ENCODE results near the gene RBM4.

RBM4 gene

DNA sequence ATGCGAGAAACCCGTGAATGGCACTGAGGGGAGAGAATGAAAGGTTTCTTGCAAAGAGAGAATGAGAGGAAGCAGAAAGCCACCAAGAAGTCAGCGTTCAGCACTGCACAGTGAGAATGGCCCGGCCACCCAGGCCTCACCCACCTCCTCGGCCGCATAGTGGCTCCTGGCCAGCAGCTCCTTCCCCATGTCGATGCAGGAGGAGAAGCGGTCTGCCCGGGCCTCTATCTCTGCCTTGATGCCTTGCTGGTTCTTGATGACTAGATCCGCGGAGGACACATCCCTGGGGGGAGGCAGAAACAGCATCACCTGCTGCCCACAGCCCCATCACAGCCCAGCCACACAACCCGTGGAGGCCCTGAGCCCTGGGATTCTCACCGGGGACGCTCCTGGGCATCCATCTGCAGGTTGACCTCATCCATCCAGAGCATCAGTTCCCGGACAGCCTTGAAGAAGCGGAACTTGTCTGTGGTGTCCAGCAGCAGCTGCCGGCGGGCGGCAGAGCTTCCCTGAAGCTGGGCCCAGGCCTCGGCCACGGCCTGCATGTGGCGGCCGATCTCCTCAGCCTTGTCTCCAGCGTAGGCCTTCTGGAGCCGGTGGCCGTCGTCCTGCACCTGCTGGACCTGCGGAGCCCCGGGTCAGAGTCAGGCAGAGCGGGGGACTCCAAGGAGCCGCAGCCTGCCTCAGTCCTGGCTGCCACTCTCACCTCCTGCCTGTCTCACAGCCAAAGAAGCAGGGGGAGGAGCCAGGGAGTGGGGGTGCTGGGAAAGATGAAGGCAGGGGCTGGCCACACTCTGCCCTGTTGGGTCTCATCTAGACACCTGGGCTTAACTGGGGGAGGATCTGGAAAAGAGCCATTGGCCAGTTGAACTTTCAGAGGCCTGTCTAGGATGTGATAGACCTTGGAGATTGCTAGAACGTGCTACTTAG lies 51.4 kb downstream of the RBM4 start:
- DNase-seq (ENCODE audit: low read depth in 2 of 2) = no peak

DNA sequence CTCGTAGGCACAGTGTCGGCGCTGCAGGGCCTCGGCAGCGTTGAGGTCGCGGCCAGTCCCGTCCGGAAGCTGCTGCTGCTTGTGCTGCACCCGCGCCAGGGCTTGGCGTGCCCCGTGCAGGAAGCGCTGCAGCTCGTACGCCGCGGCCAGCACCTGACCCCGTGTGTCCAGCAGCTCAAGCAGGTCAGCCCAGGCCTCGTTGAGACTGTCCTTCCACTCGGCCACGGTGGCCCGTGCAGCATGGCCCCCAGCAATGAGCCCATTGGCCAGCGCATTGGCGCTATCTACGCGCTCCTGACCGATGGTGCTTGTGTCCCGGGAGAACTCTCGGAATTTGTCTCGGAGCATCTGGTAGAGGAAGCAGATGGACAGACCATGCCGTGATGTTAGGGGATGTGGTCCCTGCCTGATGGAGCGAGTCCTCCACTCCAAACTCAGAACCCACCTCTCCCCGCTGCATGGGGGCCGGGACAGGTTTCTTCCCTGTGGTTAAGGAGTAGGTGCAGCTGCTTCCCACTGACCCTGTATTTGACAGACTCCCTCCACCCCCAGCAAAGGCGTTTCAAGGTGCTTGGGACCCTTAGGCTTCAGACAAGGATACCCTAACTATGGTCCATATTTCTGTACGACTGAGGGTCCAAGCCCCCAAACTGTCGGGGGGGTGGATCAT lies 52.9 kb downstream of the RBM4 start:
- DNase-seq (ENCODE audit: low read depth in 2 of 2) = no peak

DNA sequence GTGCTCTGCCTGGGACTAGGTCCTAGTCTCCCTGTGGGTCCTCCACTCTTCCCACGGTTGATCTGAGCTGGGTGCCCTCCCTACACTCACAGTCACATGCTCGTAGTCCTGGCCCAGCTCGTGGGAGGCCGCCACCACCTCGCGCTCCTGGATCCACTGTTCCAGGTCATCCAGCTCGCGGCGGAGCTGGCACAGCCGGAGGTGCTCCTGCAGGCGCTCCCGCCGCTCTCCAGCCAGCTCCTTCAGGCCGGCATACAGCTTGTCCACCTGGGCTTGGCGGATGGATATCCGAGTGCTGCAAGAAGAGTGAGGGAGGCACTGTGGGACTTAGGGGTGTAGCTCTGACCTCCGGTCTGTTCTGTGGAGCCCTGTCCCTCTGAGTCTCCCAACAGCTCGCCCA lies 53.9 kb downstream of the RBM4 start:
- DNase-seq (ENCODE audit: low read depth in 2 of 2) = no peak

DNA sequence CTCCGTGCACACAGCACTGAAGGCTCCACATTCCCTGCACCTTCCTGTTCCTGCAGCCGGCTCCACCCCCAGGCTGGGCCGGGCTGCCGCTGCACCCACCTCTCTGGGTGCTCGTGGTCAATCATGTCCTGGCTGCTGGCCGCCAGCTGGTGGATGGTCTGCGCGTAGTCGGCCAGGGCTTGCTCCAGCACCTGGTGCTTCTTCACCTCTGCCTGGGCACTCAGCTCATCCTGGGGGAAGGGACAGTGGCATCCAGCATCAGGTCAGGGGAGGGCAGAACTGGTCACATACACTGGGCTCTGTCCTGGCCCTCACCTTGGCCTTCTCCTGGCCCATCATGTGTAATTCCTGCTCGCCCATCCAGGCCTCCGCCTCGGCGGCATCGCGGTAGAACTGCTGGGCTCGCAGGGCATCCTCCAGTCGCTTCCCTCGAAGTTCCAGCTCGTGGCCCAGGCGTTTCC lies 54.4 kb downstream of the RBM4 start:
- DNase-seq (ENCODE audit: low read depth in 2 of 2) = no peak

DNA sequence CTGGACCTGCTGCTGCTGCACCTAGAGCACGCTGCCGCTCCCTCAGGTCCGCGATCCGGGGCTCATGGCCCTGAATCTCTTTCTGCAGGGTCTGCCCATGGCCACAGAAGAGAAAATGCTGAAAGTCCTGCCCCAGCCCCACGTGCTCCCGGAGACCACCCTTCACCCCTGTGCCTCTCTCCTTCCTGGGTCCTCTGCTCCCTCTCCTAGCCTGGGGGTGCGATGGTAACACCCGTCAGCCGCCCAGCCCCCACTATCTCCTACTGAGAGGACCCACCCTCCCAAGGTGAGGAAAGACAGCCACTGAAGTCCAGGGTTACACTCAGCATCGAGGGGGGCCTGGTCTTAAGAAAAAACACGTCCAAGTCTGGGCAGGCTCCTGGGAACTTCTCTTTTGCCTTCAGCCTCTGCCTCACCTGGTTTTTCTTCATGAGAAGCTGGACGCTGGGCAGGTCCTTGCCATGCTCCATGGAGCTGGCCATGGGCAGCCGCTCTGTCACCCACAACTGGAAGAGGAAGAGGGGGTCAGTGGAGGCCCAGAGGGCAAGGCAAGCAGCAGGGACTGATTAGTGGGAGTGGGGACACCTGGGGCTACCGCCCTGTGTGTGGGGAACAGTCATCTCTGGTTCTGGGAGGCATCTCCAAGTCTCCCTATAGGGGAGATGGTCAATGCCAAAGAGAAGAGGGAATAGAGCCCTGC lies 55.0 kb downstream of the RBM4 start:
- no peak for DNase-seq (ENCODE audit: low read depth in 2 of 2)

DNA sequence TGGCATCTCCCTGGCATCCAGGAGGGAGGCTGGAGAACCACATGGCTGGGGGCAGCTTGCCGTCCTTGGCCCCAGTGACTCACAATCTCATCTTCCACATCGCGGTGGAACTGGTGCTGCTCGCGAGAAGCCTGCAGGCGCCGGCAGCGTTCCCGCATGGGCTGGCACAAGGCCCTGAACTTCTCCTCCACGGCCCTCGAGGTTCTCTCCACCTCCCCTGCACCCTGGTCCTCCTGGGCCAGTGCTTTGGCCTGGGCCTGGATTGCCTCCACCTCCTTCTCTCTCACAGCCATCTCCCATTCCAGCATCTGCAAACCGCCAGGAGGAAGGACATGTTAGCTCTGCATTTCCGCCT lies 55.5 kb downstream of the RBM4 start:
- DNase-seq (ENCODE audit: low read depth in 2 of 2) = no peak

DNA sequence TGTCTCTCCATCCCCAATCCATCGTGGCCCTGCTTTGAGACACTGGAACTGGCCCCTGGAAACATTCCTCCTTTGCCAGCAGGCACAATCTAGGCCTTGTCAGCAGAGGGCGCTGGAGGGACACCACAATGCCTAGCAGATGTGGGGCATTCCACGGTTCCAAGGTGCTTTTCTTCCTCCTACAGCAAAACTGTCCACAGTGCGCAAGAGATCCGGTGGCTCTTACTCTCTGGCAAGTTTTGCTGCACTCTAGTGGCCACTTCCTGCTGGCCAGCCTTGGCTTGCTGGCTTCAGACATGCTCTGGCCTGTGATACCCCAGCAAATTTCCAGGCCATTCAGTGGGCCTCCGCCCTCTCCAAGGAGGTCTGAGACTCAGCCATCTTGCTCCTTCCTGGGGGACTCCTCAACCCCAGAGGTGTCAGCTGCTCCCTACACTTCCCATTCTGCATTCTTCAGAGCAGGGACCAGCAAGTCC lies 56.3 kb downstream of the RBM4 start:
- peak; percentile 60 to 75 for DNase-seq (ENCODE audit: low read depth in 2 of 2)

Data from stimulated activated CD8-positive, alpha-beta memory T cell treated with anti-CD3 and anti-CD28 coated beads, Interleukin-7, amount 100 ng/mL, for 4 hours (primary cell).